HCT116 (cell line): Measurements from ENCODE around the gene TRIM72. TPM values are rescaled to one million over a fixed set of nuclear protein-coding genes. Genes with fewer than 3 reads are reported as not detected.
"Not testable (repeated sequence)": the region's sequence is repeated elsewhere in the genome, so short reads cannot be mapped to it uniquely, and the experiment has no call there.

ENCODE experiments used
- ATAC-seq: fragments of 200-7000 bp; cut with Tn5 transposase; 2 replicates; pipeline ENCODE4 v1.9.1; 2020; ENCODE audit warnings: mild to moderate bottlenecking, moderate library complexity
- BruUV-seq: library from RNA; stranded (reverse); fragments of 400-500 nt; replicated peaks from 2 replicates; lab custom pipeline; 2021; lab: Mats Ljungman, UMichigan
- CTCF ChIA-PET: fragments of 300-600 bp; sonication (Branson Sonifier 250); formaldehyde crosslinking; loops from one replicate; lab custom pipeline; 2021; ENCODE audit warnings: antibody characterized with exemption; lab: Charles Lee
- POLR2A ChIA-PET: fragments of 300-600, 350-600 bp; sonication (Branson Sonifier 250); formaldehyde crosslinking; loops from one replicate; lab custom pipeline; 2021; ENCODE audit warnings: antibody characterized with exemption; lab: Charles Lee
- RAD21 ChIA-PET, 2 experiments: fragments of 300-600 bp; sonication (Branson Sonifier 250); formaldehyde crosslinking; loops; one replicate each; lab custom pipeline; 2023; ENCODE audit warnings: low total read pairs in 2 of 2; ENCODE audit not compliant: uncharacterized antibody in 2 of 2, unreplicated experiment in 2 of 2, low non-redundant PET in 1 of 2; lab: Charles Lee
- DNase-seq: peaks from one replicate; pipeline ENCODE4 v3.0.0-alpha.2; 2010; ENCODE audit warnings: low read depth, low spot score
- H2AFZ ChIP-seq: fragments of 200-600 bp; shearing (Covaris generic), sonication (generic); 2 replicates; pipeline ENCODE4 v1.6.1; 2017; ENCODE audit warnings: low read depth, mixed run types, mixed read lengths, antibody characterized with exemption, low read length; ENCODE audit not compliant: poor library complexity, severe bottlenecking
- H3K27ac ChIP-seq: 2 replicates; pipeline ENCODE4 v1.5.1; 2012; ENCODE audit warnings: low read depth, low read length
- H3K27me3 ChIP-seq: fragments of 200-600 bp; sonication (generic); 2 replicates; pipeline ENCODE4 v1.6.1; 2016; ENCODE audit warnings: mixed run types, low read length, mixed read lengths; ENCODE audit not compliant: insufficient read depth
- H3K36me3 ChIP-seq, 2 experiments: fragments of 200-500 bp in 1 of 2; fragments of 200-600 bp in 1 of 2; sonication (Bioruptor generic) in 1 of 2; sonication (generic) in 1 of 2; 2 replicates each; pipeline versions ENCODE4 v1.5.1 to v1.6.1; 2014 to 2016; ENCODE audit warnings: low read length in 2 of 2, inconsistent platforms in 1 of 2, mixed read lengths in 1 of 2, mixed run types in 1 of 2; ENCODE audit not compliant: insufficient read depth in 2 of 2, control insufficient read depth in 1 of 2
- H3K4me1 ChIP-seq, 2 experiments: fragments of 200-600 bp in 1 of 2; sonication (generic) in 1 of 2; 2 replicates each; pipeline versions ENCODE4 v1.5.1 to v1.6.1; 2012 to 2017; ENCODE audit warnings: low read length in 2 of 2, inconsistent platforms in 1 of 2, mild to moderate bottlenecking in 1 of 2, mixed read lengths in 1 of 2, mixed run types in 1 of 2, moderate library complexity in 1 of 2; ENCODE audit not compliant: insufficient read depth in 2 of 2, control insufficient read depth in 1 of 2
- H3K4me2 ChIP-seq: fragments of 200-600 bp; sonication (generic); 2 replicates; pipeline ENCODE4 v1.6.1; 2017; ENCODE audit warnings: mixed run types, low read length, mixed read lengths
- H3K4me3 ChIP-seq, 2 experiments: fragments of 200-600 bp in 1 of 2; sonication (generic) in 1 of 2; replicated peaks in 1 of 2; 2 replicates each; pipeline ENCODE4 v1.5.1; 2011 to 2016; ENCODE audit warnings: low read length in 2 of 2, control low read depth in 1 of 2, low read depth in 1 of 2, mild to moderate bottlenecking in 1 of 2, mixed read lengths in 1 of 2, mixed run types in 1 of 2
- H3K79me2 ChIP-seq: fragments of 200-600 bp; sonication (generic); 2 replicates; pipeline ENCODE4 v1.6.1; 2017; ENCODE audit warnings: mild to moderate bottlenecking, mixed run types, low read length, moderate library complexity, mixed read lengths; ENCODE audit not compliant: insufficient read depth
- H3K9ac ChIP-seq: fragments of 200-600 bp; sonication (generic); 2 replicates; pipeline ENCODE4 v1.6.1; 2016; ENCODE audit warnings: low read length, mixed read lengths
- H3K9me2 ChIP-seq: fragments of 200-600 bp; sonication (generic), shearing (Covaris generic); 2 replicates; pipeline ENCODE4 v1.6.1; 2017; ENCODE audit warnings: mixed run types, mild to moderate bottlenecking, moderate library complexity; ENCODE audit not compliant: insufficient read depth
- H3K9me3 ChIP-seq, 2 experiments: fragments of 200-500 bp in 1 of 2; fragments of 200-600 bp in 1 of 2; sonication (Bioruptor generic) in 1 of 2; sonication (generic) in 1 of 2; 2 replicates each; pipeline ENCODE4 v1.6.1; 2014 to 2017; ENCODE audit warnings: low read length in 2 of 2, mixed read lengths in 2 of 2, inconsistent platforms in 1 of 2, low read depth in 1 of 2, mild to moderate bottlenecking in 1 of 2, mixed run types in 1 of 2, moderate library complexity in 1 of 2; ENCODE audit not compliant: control insufficient read depth in 1 of 2, insufficient read depth in 1 of 2
- H4K20me1 ChIP-seq: fragments of 200-600 bp; sonication (generic), shearing (Covaris generic); 2 replicates; pipeline ENCODE4 v1.6.1; 2017; ENCODE audit warnings: mixed run types, mild to moderate bottlenecking, moderate library complexity; ENCODE audit not compliant: insufficient read depth
- CEBPB ChIP-seq: IDR thresholded peaks from 2 replicates; pipeline ENCODE4 v1.6.1; 2012; ENCODE audit warnings: low read depth
- EGR1 ChIP-seq: IDR thresholded peaks from 2 replicates; pipeline ENCODE4 v1.6.1; 2012; ENCODE audit warnings: low read depth
- FOSL1 ChIP-seq: IDR thresholded peaks from 2 replicates; pipeline ENCODE4 v1.6.1; 2012; ENCODE audit warnings: low read depth
- MAX ChIP-seq: IDR thresholded peaks from 2 replicates; pipeline ENCODE4 v1.6.1; 2012
- POLR2A ChIP-seq: IDR thresholded peaks from 2 replicates; pipeline ENCODE4 v1.7.0; 2011; ENCODE audit warnings: borderline replicate concordance; ENCODE audit not compliant: insufficient read depth, insufficient read length; ENCODE audit errors: extremely low read depth
- POLR2AphosphoS5 ChIP-seq: IDR thresholded peaks from 2 replicates; pipeline ENCODE4 v1.6.1; 2011; ENCODE audit warnings: mild to moderate bottlenecking, low read depth, low read length, moderate library complexity
- REST ChIP-seq: IDR thresholded peaks from 2 replicates; pipeline ENCODE4 v1.6.1; 2012; ENCODE audit warnings: low read depth
- SIN3A ChIP-seq: IDR thresholded peaks from 2 replicates; pipeline ENCODE4 v1.6.1; 2012; ENCODE audit warnings: low read depth
- SRF ChIP-seq: IDR thresholded peaks from 2 replicates; pipeline ENCODE4 v1.6.1; 2012; ENCODE audit warnings: low read depth
- ZBTB33 ChIP-seq: IDR thresholded peaks from 2 replicates; pipeline ENCODE4 v1.6.1; 2011; ENCODE audit warnings: mild to moderate bottlenecking, low read length, moderate library complexity; ENCODE audit not compliant: insufficient replicate concordance; ENCODE audit errors: extremely low read depth
- intact Hi-C: fragments of 100-400 bp; cut with micrococcal nuclease; formaldehyde crosslinking; loops from 2 replicates; pipeline ENCODE4 v1.10.0; 2022
- total RNA-seq: library from RNA; stranded (reverse); gene quantifications from one replicate; pipeline ENCODE4 v1.2.1, GENCODE V29; 2021; ENCODE audit not compliant: unreplicated experiment

TRIM72 gene
- total RNA-seq, 1 experiment from 2014 or later = 43.8 TPM

- RAD21 ChIA-PET = no interaction called here
- DNase-seq = no peak
Measured at GRCh38 chr16:31269541-31269940, 55.6 kb downstream of the TRIM72 start.

GRCh38 chr16:31269973-31270372, 56.1 kb downstream of the TRIM72 start:
- H3K36me3 ChIP-seq, H3K27me3 ChIP-seq, POLR2A ChIA-PET, DNase-seq, H4K20me1 ChIP-seq, H3K9ac ChIP-seq, H3K9me3 ChIP-seq, H2AFZ ChIP-seq, ATAC-seq, H3K4me2 ChIP-seq, H3K27ac ChIP-seq, CTCF ChIA-PET, H3K9me2 ChIP-seq, H3K4me3 ChIP-seq, intact Hi-C loops, BruUV-seq, H3K79me2 ChIP-seq: not testable (repeated sequence)
- peaks cover 2 to 13% of the 10 kb centered on the region in 2 experiments; a peak in 1 of 4 replicates for H3K4me1 ChIP-seq
- RAD21 ChIA-PET = interaction anchor here in 1 of 2 experiments (0.7 kb wide), 1 partner anchor 55 kb away, joined by 3 read pairs; no protein-coding TSS in a partner anchor

More at GRCh38 chr16:31269541-31269940, 55.6 kb downstream of the TRIM72 start:
- Histone ChIP-seq H3K4me1 (peaks cover 2 to 15% of the 10 kb centered on the region in 2 experiments; a peak in 1 of 4 replicates), H3K4me3 (no peak overlapping the region), H3K27me3 (no peaks in the 10 kb centered on the region), H3K36me3 (no peaks in the 10 kb centered on the region), H3K4me2 (no peak overlapping the region), H3K79me2 (no peaks in the 10 kb centered on the region), H3K9ac (no peak overlapping the region), H3K9me3 (no peaks in the 10 kb centered on the region), H4K20me1 (no peaks in the 10 kb centered on the region), H3K9me2 (no peaks in the 10 kb centered on the region), H2AFZ (no peak overlapping the region), H3K27ac (no peak overlapping the region)
- no peak for ATAC-seq
- intact Hi-C loops = no loop called here
- BruUV-seq = no TSS peak
- TF ChIP-seq SIN3A (no peak), EGR1 (no peak), REST (no peak), POLR2AphosphoS5 (no peak), SRF (no peak), ZBTB33 (no peak), MAX (no peak), FOSL1 (no peak), CEBPB (no peak), POLR2A (no peak)
- ChIA-PET CTCF (no interaction called here), POLR2A (no interaction called here)
